ENCODE results near the gene SOX6. TPM values are rescaled to one million over a fixed set of nuclear protein-coding genes. Genes with fewer than 3 reads are reported as not detected.

Gene SOX6
- total RNA-seq, 1 experiment from 2014 or later = 18.4 TPM

DNA sequence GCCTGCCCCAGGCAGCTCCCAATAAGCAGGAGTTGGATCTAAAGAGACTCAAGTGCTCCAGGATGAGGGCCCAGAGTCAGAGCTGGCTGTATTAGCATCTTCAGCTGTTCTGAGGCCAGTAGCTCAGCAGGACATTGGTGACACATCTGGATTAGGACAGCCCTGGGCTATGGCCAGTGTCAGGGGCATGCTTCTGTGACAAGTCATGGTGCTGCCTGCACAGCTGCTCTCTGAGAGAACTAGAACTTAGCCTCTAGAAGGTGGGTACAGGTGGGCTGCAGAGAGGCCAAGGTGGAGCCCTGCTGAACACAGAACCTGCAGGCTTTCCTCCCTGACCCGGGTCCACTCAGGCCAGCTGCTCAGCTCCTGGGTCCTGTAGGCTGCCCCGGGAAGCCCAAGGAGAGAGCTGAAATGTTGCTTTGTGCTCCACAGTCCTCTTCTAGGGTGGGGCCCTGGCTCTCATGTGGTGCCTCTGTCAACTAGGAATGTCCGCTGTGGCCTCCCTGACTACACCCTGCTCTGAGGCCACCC is 426.9 kb downstream of the SOX6 start:
- TF ChIP-seq, protein P1, sequence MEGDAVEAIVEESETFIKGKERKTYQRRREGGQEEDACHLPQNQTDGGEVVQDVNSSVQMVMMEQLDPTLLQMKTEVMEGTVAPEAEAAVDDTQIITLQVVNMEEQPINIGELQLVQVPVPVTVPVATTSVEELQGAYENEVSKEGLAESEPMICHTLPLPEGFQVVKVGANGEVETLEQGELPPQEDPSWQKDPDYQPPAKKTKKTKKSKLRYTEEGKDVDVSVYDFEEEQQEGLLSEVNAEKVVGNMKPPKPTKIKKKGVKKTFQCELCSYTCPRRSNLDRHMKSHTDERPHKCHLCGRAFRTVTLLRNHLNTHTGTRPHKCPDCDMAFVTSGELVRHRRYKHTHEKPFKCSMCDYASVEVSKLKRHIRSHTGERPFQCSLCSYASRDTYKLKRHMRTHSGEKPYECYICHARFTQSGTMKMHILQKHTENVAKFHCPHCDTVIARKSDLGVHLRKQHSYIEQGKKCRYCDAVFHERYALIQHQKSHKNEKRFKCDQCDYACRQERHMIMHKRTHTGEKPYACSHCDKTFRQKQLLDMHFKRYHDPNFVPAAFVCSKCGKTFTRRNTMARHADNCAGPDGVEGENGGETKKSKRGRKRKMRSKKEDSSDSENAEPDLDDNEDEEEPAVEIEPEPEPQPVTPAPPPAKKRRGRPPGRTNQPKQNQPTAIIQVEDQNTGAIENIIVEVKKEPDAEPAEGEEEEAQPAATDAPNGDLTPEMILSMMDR (IDR thresholded peaks at IDR 0.05; ENCODE audit: unreplicated experiment) = no peak
- CTCF ChIA-PET = no interaction called here
- peaks cover 5% of the 10 kb centered on the region for H3K9me3 Mint-ChIP-seq (ENCODE audit: low read depth, unreplicated experiment)
- H3K27me3 Mint-ChIP-seq (ENCODE audit: unreplicated experiment) = no peaks in the 10 kb centered on the region
- intact Hi-C loops (cut with micrococcal nuclease; ENCODE audit: unreplicated experiment) = no loop called here
- H3K36me3 Mint-ChIP-seq (ENCODE audit: insufficient read depth, unreplicated experiment) = no peaks in the 10 kb centered on the region
- no peak for DNase-seq
- no peak overlapping the region for H3K27ac Mint-ChIP-seq (ENCODE audit: unreplicated experiment)
- H3K4me1 Mint-ChIP-seq (ENCODE audit: low read depth, unreplicated experiment) = peaks cover 6% of the 10 kb centered on the region
- H3K4me3 Mint-ChIP-seq (ENCODE audit: low read depth, unreplicated experiment) = no peak overlapping the region
- no TSS peak for BruUV-seq (replicated peaks)

DNA sequence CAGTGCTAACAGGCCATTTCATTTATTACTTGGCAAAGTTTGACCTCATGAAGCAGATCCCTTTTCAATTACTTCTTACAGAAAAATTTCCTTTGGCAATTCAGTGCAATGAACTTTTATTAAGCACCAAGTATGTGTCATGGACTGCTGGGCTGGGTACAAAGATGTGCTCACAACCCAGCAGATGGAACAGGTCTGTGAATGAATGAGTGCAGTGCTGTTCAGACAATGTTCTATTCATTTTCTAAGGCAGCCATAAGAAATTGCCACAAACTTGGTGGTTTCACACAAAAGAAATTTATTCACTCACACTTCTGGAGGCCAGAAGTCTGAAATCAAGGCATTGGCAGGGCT is 428.5 kb downstream of the SOX6 start:
- no peak overlapping the region for H3K27ac Mint-ChIP-seq (ENCODE audit: unreplicated experiment)
- DNase-seq = no peak
- intact Hi-C loops (cut with micrococcal nuclease; ENCODE audit: unreplicated experiment) = no loop called here
- CTCF ChIA-PET = no interaction called here
- H3K36me3 Mint-ChIP-seq (ENCODE audit: insufficient read depth, unreplicated experiment) = no peaks in the 10 kb centered on the region
- no peaks in the 10 kb centered on the region for H3K27me3 Mint-ChIP-seq (ENCODE audit: unreplicated experiment)
- no TSS peak for BruUV-seq (replicated peaks)
- peaks cover 5% of the 10 kb centered on the region for H3K9me3 Mint-ChIP-seq (ENCODE audit: low read depth, unreplicated experiment)
- H3K4me1 Mint-ChIP-seq (ENCODE audit: low read depth, unreplicated experiment) = no peaks in the 10 kb centered on the region
- TF ChIP-seq, protein P1 (IDR thresholded peaks at IDR 0.05; ENCODE audit: unreplicated experiment) = no peak
- H3K4me3 Mint-ChIP-seq (ENCODE audit: low read depth, unreplicated experiment) = no peak overlapping the region

DNA sequence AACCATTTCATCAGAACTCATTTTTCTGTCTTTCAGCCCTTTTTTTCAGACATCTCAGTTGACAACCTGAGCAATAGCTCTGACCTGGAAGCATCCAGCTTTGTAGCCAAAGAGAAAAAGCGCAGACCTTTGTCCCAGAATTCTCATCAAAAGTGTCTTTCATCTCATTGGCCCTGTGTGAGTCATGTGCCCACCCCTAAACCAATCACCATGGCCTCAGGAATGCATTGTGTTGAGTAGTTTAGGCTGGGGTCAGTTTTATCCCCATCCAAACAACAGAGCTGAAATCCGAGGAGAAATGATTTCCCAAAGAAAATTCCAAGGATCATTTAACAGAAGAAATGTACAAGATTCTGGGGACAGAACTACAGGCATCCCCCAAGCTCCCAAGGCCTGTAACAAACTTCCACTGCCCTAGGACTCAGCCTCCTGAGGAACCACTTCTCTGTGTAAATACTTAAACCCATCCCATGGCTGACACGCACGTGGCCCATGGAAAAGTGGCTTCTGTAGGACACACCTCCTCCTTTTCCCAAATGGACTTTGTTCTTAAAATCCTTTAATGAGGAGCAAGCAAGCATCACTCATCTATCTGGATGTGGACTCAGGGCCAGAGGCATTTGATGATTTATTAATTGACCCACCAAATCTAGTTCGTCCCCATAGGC is 429.0 kb downstream of the SOX6 start:
- TF ChIP-seq, protein P1 (IDR thresholded peaks at IDR 0.05; ENCODE audit: unreplicated experiment) = no peak
- intact Hi-C loops (cut with micrococcal nuclease; ENCODE audit: unreplicated experiment) = no loop called here
- H3K4me3 Mint-ChIP-seq (ENCODE audit: low read depth, unreplicated experiment) = no peak overlapping the region
- no peaks in the 10 kb centered on the region for H3K27me3 Mint-ChIP-seq (ENCODE audit: unreplicated experiment)
- no peak for DNase-seq
- H3K27ac Mint-ChIP-seq (ENCODE audit: unreplicated experiment) = no peak overlapping the region
- CTCF ChIA-PET = no interaction called here
- no peaks in the 10 kb centered on the region for H3K36me3 Mint-ChIP-seq (ENCODE audit: insufficient read depth, unreplicated experiment)
- no TSS peak for BruUV-seq (replicated peaks)
- no peaks in the 10 kb centered on the region for H3K4me1 Mint-ChIP-seq (ENCODE audit: low read depth, unreplicated experiment)
- H3K9me3 Mint-ChIP-seq (ENCODE audit: low read depth, unreplicated experiment) = peaks cover 5% of the 10 kb centered on the region

DNA sequence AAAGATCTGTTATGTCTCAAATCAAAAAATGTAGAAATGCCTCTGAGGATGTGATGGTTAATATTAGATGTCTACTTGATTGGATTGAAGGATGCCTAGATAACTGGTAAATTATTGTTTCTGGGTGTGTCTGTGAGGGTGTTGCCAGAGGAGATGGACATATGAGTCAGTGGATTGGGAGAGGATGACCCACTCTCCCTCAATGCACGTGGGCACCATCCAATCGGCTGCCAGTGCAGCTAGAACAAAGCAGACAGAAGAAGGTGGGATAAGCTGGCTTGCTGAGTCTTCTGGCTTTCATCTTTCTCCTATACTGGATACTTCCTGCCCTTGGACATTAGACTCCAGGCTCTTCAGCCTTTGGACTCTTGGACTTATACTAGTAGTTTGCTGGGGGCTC is 430.3 kb downstream of the SOX6 start:
- TF ChIP-seq, protein P1 (IDR thresholded peaks at IDR 0.05; ENCODE audit: unreplicated experiment) = no peak
- Mint-ChIP-seq H3K4me1 (ENCODE audit: low read depth, unreplicated experiment) (no peaks in the 10 kb centered on the region), H3K27ac (ENCODE audit: unreplicated experiment) (no peak overlapping the region), H3K36me3 (ENCODE audit: insufficient read depth, unreplicated experiment) (no peaks in the 10 kb centered on the region), H3K9me3 (ENCODE audit: low read depth, unreplicated experiment) (peaks cover 5% of the 10 kb centered on the region), H3K27me3 (ENCODE audit: unreplicated experiment) (no peaks in the 10 kb centered on the region), H3K4me3 (ENCODE audit: low read depth, unreplicated experiment) (no peak overlapping the region)
- no peak for DNase-seq
- CTCF ChIA-PET = no interaction called here
- BruUV-seq (replicated peaks) = no TSS peak
- intact Hi-C loops (cut with micrococcal nuclease; ENCODE audit: unreplicated experiment) = no loop called here

All from Calu3 (cell line).